ENCODE data around the gene SNAPIN.

GRCh38 chr1:153670257-153670858, 11.9 kb downstream of the SNAPIN start:
- TF ChIP-seq CTCF (IDR thresholded peaks at IDR 0.05) (no peak), POLR2A (IDR thresholded peaks at IDR 0.05) (no peak)
